Activated CD8-positive, alpha-beta memory T cell treated with anti-CD3 and anti-CD28 coated beads for 1 hour (primary cell): ENCODE results near the gene RDH16.
"Not testable (repeated sequence)": the region's sequence is repeated elsewhere in the genome, so short reads cannot be mapped to it uniquely, and the experiment has no call there.

Experiments
- DNase-seq, 2 donors: peaks; one replicate each; pipeline ENCODE4 v3.0.0-alpha.2; 2020; ENCODE audit warnings: low read depth in 1 of 2; ENCODE audit errors: extremely low read depth in 1 of 2

Gene RDH16

GRCh38 chr12:56927281-56927680, 30.1 kb downstream of the RDH16 start:
- DNase-seq = no peak

- DNase-seq = no peak
Measured at GRCh38 chr12:56922031-56922430, 35.4 kb downstream of the RDH16 start.

DNA sequence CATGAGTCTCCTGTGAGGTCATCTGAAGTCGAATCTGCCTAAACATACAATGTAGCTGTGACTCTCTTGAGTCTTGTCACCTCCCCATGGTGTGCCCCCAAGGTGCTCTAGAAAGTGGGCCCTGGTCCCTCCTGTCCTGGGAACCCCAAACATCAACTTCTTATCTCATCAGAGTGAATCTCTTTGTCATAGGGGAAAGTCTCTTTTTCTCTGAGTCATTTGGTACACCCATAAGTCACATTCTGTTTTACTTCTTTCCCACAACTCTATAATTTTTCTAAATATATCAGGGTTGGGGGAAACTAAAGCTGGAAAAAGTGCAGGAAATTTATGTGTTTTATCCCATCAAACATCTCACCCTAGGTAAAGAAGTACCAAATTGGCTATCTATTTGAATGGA, 36.1 kb downstream of the RDH16 start:
- no peak for DNase-seq

DNA sequence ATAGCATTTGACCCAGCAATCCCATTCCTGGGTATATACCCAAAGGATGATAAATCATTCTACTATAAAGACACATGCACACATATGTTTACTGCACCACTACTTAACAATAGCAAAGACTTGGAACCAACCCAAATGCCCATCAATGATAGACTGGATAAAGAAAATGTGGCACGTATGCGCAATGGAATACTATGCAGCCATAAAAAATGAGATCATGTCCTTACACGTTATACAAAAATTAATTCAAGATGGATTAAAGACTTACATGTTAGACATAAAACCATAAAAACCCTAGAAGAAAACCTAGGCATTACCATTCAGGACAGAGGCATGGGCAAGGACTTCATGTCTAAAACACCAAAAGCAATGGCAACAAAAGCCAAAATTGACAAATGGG, 39.3 kb downstream of the RDH16 start:
- DNase-seq = not testable (repeated sequence)

GRCh38 chr12:56916996-56917333, 40.4 kb downstream of the RDH16 start:
- no peak for DNase-seq

GRCh38 chr12:56916296-56916995, 41.0 kb downstream of the RDH16 start:
- DNase-seq = no peak

DNA sequence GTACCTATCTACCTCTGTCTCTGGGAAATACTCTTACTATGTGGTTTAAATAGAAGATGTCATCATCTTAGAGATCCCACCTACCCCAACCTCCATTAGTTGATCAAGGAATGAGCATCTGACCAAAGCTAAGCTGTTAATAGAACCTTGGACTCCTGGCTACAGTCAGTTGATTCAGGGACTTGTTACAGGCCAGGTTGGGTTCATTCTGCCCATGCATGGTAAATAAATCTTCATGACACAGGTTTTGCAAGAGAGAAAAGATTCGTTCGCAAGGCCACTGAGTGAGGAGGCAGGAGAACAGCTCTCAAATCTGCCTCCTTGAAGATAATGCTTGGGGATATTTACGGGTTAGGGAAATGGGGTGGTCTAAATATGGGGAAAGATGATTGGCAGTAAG, 42.7 kb downstream of the RDH16 start:
- DNase-seq = no peak

DNA sequence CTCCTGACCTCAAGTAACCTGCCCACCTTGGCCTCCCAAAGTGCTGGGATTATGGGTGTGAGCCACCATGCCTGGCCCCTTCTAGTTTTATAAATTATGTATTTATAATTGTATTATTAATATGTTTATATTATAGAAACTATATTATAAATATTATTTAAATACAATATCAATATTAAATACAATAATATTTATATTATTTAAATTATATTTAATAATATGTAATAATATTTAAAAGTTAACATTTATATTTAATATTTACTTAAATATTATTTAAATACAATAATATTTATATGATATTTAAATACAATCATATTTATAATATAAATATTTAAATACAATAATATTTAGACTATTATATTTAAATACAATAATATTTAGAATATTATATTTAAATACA, 43.2 kb downstream of the RDH16 start:
- no peak for DNase-seq

GRCh38 chr12:56909403-56909802, 48.0 kb downstream of the RDH16 start:
- DNase-seq = not testable (repeated sequence)

- no peak for DNase-seq
Measured at GRCh38 chr12:56908136-56908535, 49.3 kb downstream of the RDH16 start.

GRCh38 chr12:56905852-56906251, 51.6 kb downstream of the RDH16 start:
- DNase-seq = no peak

- no peak for DNase-seq
Measured at GRCh38 chr12:56903374-56903773, 54.0 kb downstream of the RDH16 start.
